GM18508 (cell line): ENCODE measurements around the gene WEE1.
"Not testable (repeated sequence)": the region's sequence is repeated elsewhere in the genome, so short reads cannot be mapped to it uniquely, and the experiment has no call there.

Source experiments
- ATAC-seq: cut with Tn5 transposase; IDR thresholded peaks from one replicate; pipeline ENCODE4 v1.9.1; 2021; ENCODE audit warnings: moderate number of reproducible peaks; ENCODE audit not compliant: insufficient read depth, unreplicated experiment

Gene WEE1

GRCh38 chr11:9573052-9573774 lies at the start of gene WEE1:
Gene WEE1, plus strand, starts transcription at chr11:9573670. Its CDS starts 264 bp downstream, at chr11:9573934.
- ATAC-seq: peak; percentile 58

GRCh38 chr11:9524001-9524400 lies 49.5 kb upstream of the WEE1 start:
- ATAC-seq: no peak

- no peak for ATAC-seq
These were observed 48.4 kb upstream of the WEE1 start for GRCh38 chr11:9525116-9525515.

GRCh38 chr11:9527481-9528135 lies 45.9 kb upstream of the WEE1 start:
- no peak for ATAC-seq

- ATAC-seq: no peak
These were observed 45.4 kb upstream of the WEE1 start for GRCh38 chr11:9528136-9528501.

- no peak for ATAC-seq
These were observed 44.7 kb upstream of the WEE1 start for GRCh38 chr11:9528573-9529333.

GRCh38 chr11:9529334-9529650 lies 44.2 kb upstream of the WEE1 start:
- no peak for ATAC-seq

GRCh38 chr11:9530020-9530621 lies 43.3 kb upstream of the WEE1 start:
- no peak for ATAC-seq

- ATAC-seq: no peak
These were observed 42.4 kb upstream of the WEE1 start for GRCh38 chr11:9530901-9531625.

- no peak for ATAC-seq
These were observed 40.4 kb upstream of the WEE1 start for GRCh38 chr11:9533058-9533457.

- no peak for ATAC-seq
These were observed 39.6 kb upstream of the WEE1 start for GRCh38 chr11:9533736-9534473.

GRCh38 chr11:9535189-9535781 lies 38.2 kb upstream of the WEE1 start:
- ATAC-seq: no peak

GRCh38 chr11:9538548-9538947 lies 34.9 kb upstream of the WEE1 start:
- no peak for ATAC-seq

GRCh38 chr11:9549216-9549615 lies 24.3 kb upstream of the WEE1 start:
- ATAC-seq: not testable (repeated sequence)

- ATAC-seq: no peak
These were observed 23.3 kb upstream of the WEE1 start for GRCh38 chr11:9550191-9550628.

GRCh38 chr11:9561279-9561982 lies 12.0 kb upstream of the WEE1 start:
- ATAC-seq: no peak

- ATAC-seq: no peak
These were observed 10.8 kb upstream of the WEE1 start for GRCh38 chr11:9562716-9563115.

- no peak for ATAC-seq
These were observed 10.2 kb upstream of the WEE1 start for GRCh38 chr11:9563196-9563730.
